Colonic mucosa (tissue), 4 donors: ENCODE data around the gene UNC13B. TPM values are rescaled to one million over a fixed set of nuclear protein-coding genes. Genes with fewer than 3 reads are reported as not detected.
A peak's percentile ranks its signal among the peaks of the same experiment; 100 is the strongest.
"Not testable (repeated sequence)": the region's sequence is repeated elsewhere in the genome, so short reads cannot be mapped to it uniquely, and the experiment has no call there.

ENCODE experiments used
- DNase-seq: peaks from one replicate; pipeline ENCODE4 v3.0.0-alpha.2; 2020
- H3K27ac ChIP-seq: fragments of 200-600 bp; one replicate; pipeline ENCODE4 v1.8.0; 2021
- H3K27me3 ChIP-seq: fragments of 200-600 bp; one replicate; pipeline ENCODE4 v1.8.0; 2021
- H3K36me3 ChIP-seq: fragments of 200-600 bp; one replicate; pipeline ENCODE4 v1.8.0; 2021
- H3K4me1 ChIP-seq: fragments of 200-600 bp; one replicate; pipeline ENCODE4 v1.8.0; 2021; ENCODE audit warnings: mild to moderate bottlenecking
- H3K4me3 ChIP-seq: fragments of 200-600 bp; one replicate; pipeline ENCODE4 v1.8.0; 2021
- H3K9ac ChIP-seq, 2 donors: one replicate each; pipeline ENCODE4 v1.7.0; 2013; ENCODE audit warnings: control low read depth in 2 of 2, low read depth in 2 of 2, low read length in 2 of 2
- H3K9me3 ChIP-seq: fragments of 200-600 bp; one replicate; pipeline ENCODE4 v1.8.0; 2021
- CTCF ChIP-seq: fragments of 200-600 bp; IDR thresholded peaks from one replicate; pipeline ENCODE4 v1.8.0; 2022; ENCODE audit warnings: antibody characterized with exemption, mild to moderate bottlenecking
- intact Hi-C: fragments of 100-400 bp; cut with DNase I; formaldehyde crosslinking; loops from one replicate; pipeline ENCODE4 v1.14.1; 2022
- total RNA-seq, 2 donors: library from RNA; stranded (reverse); fragmentation: NEBNext Ultra II Directional in 1 of 2; extraction: Animal tissue kit (Norgen Biotek cat#: 25700) in 1 of 2; gene quantifications; one replicate each; pipeline ENCODE4 v1.2.1, GENCODE V29; 2021
- donor health status: healthy.
- donor health status: DM: no; HTN: no; CAD: no.
- donor health status: DM: no; HTN: no; CAD: no.

The UNC13B gene
- total RNA-seq, 2 donors from 2014 or later: 43.6 to 56.1 TPM

- intact Hi-C loops: no loop called here
- DNase-seq: peak; percentile 49
- Histone ChIP-seq H3K4me1 (no peaks in the 10 kb centered on the region), H3K9me3 (no peaks in the 10 kb centered on the region), H3K27ac (peak overlapping the region; percentile 80), H3K27me3 (no peaks in the 10 kb centered on the region), H3K9ac (peak overlapping the region in 1 of 2 donors; percentile 46), H3K36me3 (no peaks in the 10 kb centered on the region), H3K4me3 (no peak overlapping the region)
- TF ChIP-seq CTCF: no peak
Measured at GRCh38 chr9:35236692-35237091, 74.9 kb downstream of the UNC13B start.

- H3K9me3 ChIP-seq: no peaks in the 10 kb centered on the region
- H3K9ac ChIP-seq: peak overlapping the region in 1 of 2 donors; percentile 46
- H3K4me3 ChIP-seq: no peak overlapping the region
- H3K27me3 ChIP-seq: no peaks in the 10 kb centered on the region
- peak; percentile 61 for DNase-seq
- TF ChIP-seq CTCF: no peak
- intact Hi-C loops: no loop called here
- peak overlapping the region; percentile 80 for H3K27ac ChIP-seq
- H3K4me1 ChIP-seq: no peaks in the 10 kb centered on the region
- H3K36me3 ChIP-seq: no peaks in the 10 kb centered on the region
Measured at GRCh38 chr9:35237311-35237710, 75.5 kb downstream of the UNC13B start.

GRCh38 chr9:35245945-35246344, 84.1 kb downstream of the UNC13B start:
- DNase-seq, H3K27me3 ChIP-seq, intact Hi-C loops, H3K4me3 ChIP-seq, H3K9me3 ChIP-seq, H3K36me3 ChIP-seq, H3K27ac ChIP-seq, H3K9ac ChIP-seq, H3K4me1 ChIP-seq: not testable (repeated sequence)

GRCh38 chr9:35253075-35253474, 91.3 kb downstream of the UNC13B start:
- DNase-seq: no peak
- Histone ChIP-seq H3K4me3 (no peak overlapping the region), H3K27ac (no peak overlapping the region), H3K9ac (no peak overlapping the region), H3K27me3 (no peaks in the 10 kb centered on the region), H3K4me1 (no peaks in the 10 kb centered on the region), H3K36me3 (no peaks in the 10 kb centered on the region), H3K9me3 (no peaks in the 10 kb centered on the region)
- no peak for TF ChIP-seq CTCF
- intact Hi-C loops: no loop called here

GRCh38 chr9:35254237-35254636, 92.4 kb downstream of the UNC13B start:
- no peaks in the 10 kb centered on the region for H3K9me3 ChIP-seq
- no peaks in the 10 kb centered on the region for H3K36me3 ChIP-seq
- no peak for DNase-seq
- no peak for TF ChIP-seq CTCF
- no peak overlapping the region for H3K9ac ChIP-seq
- H3K27ac ChIP-seq: no peak overlapping the region
- H3K4me3 ChIP-seq: no peak overlapping the region
- intact Hi-C loops: no loop called here
- no peaks in the 10 kb centered on the region for H3K27me3 ChIP-seq
- H3K4me1 ChIP-seq: no peaks in the 10 kb centered on the region

- no peaks in the 10 kb centered on the region for H3K36me3 ChIP-seq
- H3K9me3 ChIP-seq: no peaks in the 10 kb centered on the region
- no peak overlapping the region for H3K9ac ChIP-seq
- H3K4me1 ChIP-seq: no peaks in the 10 kb centered on the region
- no peak for DNase-seq
- no peak overlapping the region for H3K27ac ChIP-seq
- no peaks in the 10 kb centered on the region for H3K27me3 ChIP-seq
- H3K4me3 ChIP-seq: no peak overlapping the region
- TF ChIP-seq CTCF: no peak
- intact Hi-C loops: no loop called here
Measured at GRCh38 chr9:35254984-35255857, 93.4 kb downstream of the UNC13B start.
